C4-2B (cell line): ENCODE results near the gene MBD3L4.

Source experiments
- CTCF ChIP-seq: fragments of 450-650 bp; conservative IDR thresholded peaks from 2 replicates; pipeline ENCODE4 v1.5.1; 2017; ENCODE audit warnings: mild to moderate bottlenecking
- ZFX ChIP-seq: fragments of 450-650 bp; IDR thresholded peaks from 2 replicates; pipeline ENCODE4 v1.6.1; 2017

- TF ChIP-seq CTCF, result no peak
- TF ChIP-seq ZFX, result no peak
These were observed 38.0 kb upstream of the MBD3L4 start for GRCh38 chr19:7078008-7078407.
